Measurements from ENCODE around the gene ERBB4. TPM values are rescaled to one million over a fixed set of nuclear protein-coding genes. Genes with fewer than 3 reads are reported as not detected.

Gene ERBB4
- total and polyA plus RNA-seq, 10 of the 15 experiments (the other 5 are each of a cell fraction or from before 2014, with no cell fraction given), result under 0.01 to 0.23 (median 0.01) TPM; not detected in 4

- TF ChIP-seq ZBTB40 (IDR thresholded peaks at IDR 0.05; ENCODE audit: borderline replicate concordance), result no peak
Observed at GRCh38 chr2:212295571-212295970, 243.0 kb downstream of the ERBB4 start (continued).

- no peaks in the 10 kb centered on the region for H3K4me1 ChIP-seq (ENCODE audit: control insufficient read depth, insufficient read depth, low read length)
- no peak overlapping the region for H3K27ac ChIP-seq (ENCODE audit: control insufficient read depth, insufficient read depth)
- H3K9me3 ChIP-seq (replicated peaks; ENCODE audit: control insufficient read depth, insufficient read depth, low read length), result no peaks in the 10 kb centered on the region
- no peak overlapping the region for H2AFZ ChIP-seq (ENCODE audit: control insufficient read depth, low read depth, low read length)
- ChIA-PET SMC1A (ENCODE audit: uncharacterized antibody, unreplicated experiment) (no interaction called here), RAD21 (ENCODE audit: unreplicated experiment) (no interaction called here), CTCF (no interaction called here), POLR2A (no interaction called here)
- FAIRE-seq (no peak), DNase-seq (ENCODE audit: low read depth, low spot score) (no peak), ATAC-seq (no peak)
- H3K4me3 ChIP-seq, result no peak overlapping the region
- no TSS peak for BruUV-seq (replicated peaks)
- in situ Hi-C loops (cut with MboI), result no loop called here
- no peaks in the 10 kb centered on the region for H3K27me3 ChIP-seq (replicated peaks in 1 of 2; ENCODE audit: control insufficient read depth in 2 of 2, insufficient read depth in 2 of 2, low read length in 1 of 2)
- 3% methylated on average over 2 of the region's 2 CpGs for WGBS (ENCODE audit: insufficient coverage, insufficient replicate concordance, low lambda C conversion rate, missing lambda C conversion rate)
- no peak overlapping the region for H3K4me2 ChIP-seq (ENCODE audit: control insufficient read depth, insufficient read depth)
- H4K20me1 ChIP-seq (ENCODE audit: control insufficient read depth, insufficient read depth), result no peaks in the 10 kb centered on the region
- no peak overlapping the region for H3K9ac ChIP-seq (ENCODE audit: control insufficient read depth, insufficient read depth, low read length)
- intact Hi-C loops (cut with micrococcal nuclease; ENCODE audit: unreplicated experiment), result no loop called here
- H3K36me3 ChIP-seq (ENCODE audit: control insufficient read depth in 2 of 2, insufficient read depth in 2 of 2, low read length in 1 of 2), result no peaks in the 10 kb centered on the region
- H3K79me2 ChIP-seq (ENCODE audit: control insufficient read depth, insufficient read depth, low read length), result no peaks in the 10 kb centered on the region
- TF ChIP-seq ZNF687 (IDR thresholded peaks at IDR 0.05), result no peak
- no peak for TF ChIP-seq NFIC (IDR thresholded peaks at IDR 0.05; ENCODE audit: low read depth, low read length)
- no peak for TF ChIP-seq RFX5 (IDR thresholded peaks at IDR 0.05; ENCODE audit: low read depth, low read length)
- TF ChIP-seq IKZF2 (IDR thresholded peaks at IDR 0.05), result no peak
- TF ChIP-seq ZNF622 (IDR thresholded peaks at IDR 0.05), result no peak
- no peak for TF ChIP-seq TBL1XR1 (IDR thresholded peaks at IDR 0.05; ENCODE audit: low read depth, low read length)
- no peak for TF ChIP-seq ZNF24 (IDR thresholded peaks at IDR 0.05)
- no peak for TF ChIP-seq ZBTB11 (CRISPR knock-in tag; IDR thresholded peaks at IDR 0.05)
- TF ChIP-seq IRF3 (IDR thresholded peaks at IDR 0.05), result no peak
- TF ChIP-seq TAF1 (IDR thresholded peaks at IDR 0.05; ENCODE audit: borderline replicate concordance, low read depth, low read length), result no peak
Observed at GRCh38 chr2:212294816-212295215, 243.8 kb downstream of the ERBB4 start.
